ENCODE results near the gene FH. TPM values are rescaled to one million over a fixed set of nuclear protein-coding genes. Genes with fewer than 3 reads are reported as not detected.

FH gene
- total RNA-seq, 1 experiment from 2014 or later = 73.6 TPM

DNA sequence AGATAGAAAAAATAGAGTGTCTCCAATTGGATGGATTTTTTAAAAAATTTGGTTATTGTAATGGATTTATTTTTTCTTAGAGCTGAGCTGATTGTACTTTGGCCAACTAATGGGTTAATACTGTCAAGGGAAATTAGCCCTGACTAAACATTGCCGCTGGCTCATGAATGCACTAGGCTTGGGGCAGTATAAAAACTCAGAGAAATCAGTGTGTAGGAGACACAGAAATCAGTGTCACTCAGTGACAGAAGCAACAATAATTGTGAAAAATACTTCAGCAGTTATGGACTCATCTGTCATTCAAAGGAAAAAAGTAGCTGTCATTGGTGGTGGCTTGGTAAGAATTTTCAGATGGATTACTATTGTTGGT is 12.6 kb upstream of the FH start, which contains the start of gene KMO:
KMO (plus strand) TSS at position 217 of the 370 bp plus-strand sequence; CDS start at position 284, 67 bp downstream.
- CTCF ChIA-PET = no interaction called here
- TF ChIP-seq, protein P1, sequence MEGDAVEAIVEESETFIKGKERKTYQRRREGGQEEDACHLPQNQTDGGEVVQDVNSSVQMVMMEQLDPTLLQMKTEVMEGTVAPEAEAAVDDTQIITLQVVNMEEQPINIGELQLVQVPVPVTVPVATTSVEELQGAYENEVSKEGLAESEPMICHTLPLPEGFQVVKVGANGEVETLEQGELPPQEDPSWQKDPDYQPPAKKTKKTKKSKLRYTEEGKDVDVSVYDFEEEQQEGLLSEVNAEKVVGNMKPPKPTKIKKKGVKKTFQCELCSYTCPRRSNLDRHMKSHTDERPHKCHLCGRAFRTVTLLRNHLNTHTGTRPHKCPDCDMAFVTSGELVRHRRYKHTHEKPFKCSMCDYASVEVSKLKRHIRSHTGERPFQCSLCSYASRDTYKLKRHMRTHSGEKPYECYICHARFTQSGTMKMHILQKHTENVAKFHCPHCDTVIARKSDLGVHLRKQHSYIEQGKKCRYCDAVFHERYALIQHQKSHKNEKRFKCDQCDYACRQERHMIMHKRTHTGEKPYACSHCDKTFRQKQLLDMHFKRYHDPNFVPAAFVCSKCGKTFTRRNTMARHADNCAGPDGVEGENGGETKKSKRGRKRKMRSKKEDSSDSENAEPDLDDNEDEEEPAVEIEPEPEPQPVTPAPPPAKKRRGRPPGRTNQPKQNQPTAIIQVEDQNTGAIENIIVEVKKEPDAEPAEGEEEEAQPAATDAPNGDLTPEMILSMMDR (conservative IDR thresholded peaks at IDR 0.05; ENCODE audit: low read depth, low read length) = no peak
- no peak for TF ChIP-seq EZH2 (IDR thresholded peaks at IDR 0.05; ENCODE audit: borderline replicate concordance, low read depth, low read length, poor library complexity, severe bottlenecking)
- peak; percentile 36 for DNase-seq (ENCODE audit: low spot score)
- Histone ChIP-seq H3K9me3 (ENCODE audit: low read depth, low read length, poor library complexity, severe bottlenecking) (no peaks in the 10 kb centered on the region), H3K4me1 (ENCODE audit: insufficient read depth, low read length, poor library complexity, severe bottlenecking) (peaks cover 17% of the 10 kb centered on the region), H3K4me3 (ENCODE audit: low read depth, low read length, poor library complexity, severe bottlenecking) (peak within 1 kb of the TSS; percentile 48), H3K27me3 (replicated peaks; ENCODE audit: insufficient read depth, low read depth, low read length, poor library complexity) (no peaks in the 10 kb centered on the region), H3K36me3 (ENCODE audit: insufficient read depth, low read length, poor library complexity, severe bottlenecking) (no peaks in the 10 kb centered on the region), H3K27ac (ENCODE audit: low read depth, low read length, poor library complexity, severe bottlenecking) (peak within 1 kb of the TSS; percentile 80)
- POLR2A ChIA-PET (ENCODE audit: low non-redundant PET) = no interaction called here
- intact Hi-C loops (cut with micrococcal nuclease; ENCODE audit: unreplicated experiment) = loop anchor here (5.0 to 10.0 kb wide), 4 partner anchors 75 to 453 kb away; partner anchors contain the start of gene EXO1
- BruUV-seq (replicated peaks) = no TSS peak

- TSS peak; percentile 43 for BruUV-seq (replicated peaks)
- DNase-seq (ENCODE audit: low spot score) = peak; percentile 79
- TF ChIP-seq EZH2 (IDR thresholded peaks at IDR 0.05; ENCODE audit: borderline replicate concordance, low read depth, low read length, poor library complexity, severe bottlenecking) = no peak
- TF ChIP-seq, protein P1 (conservative IDR thresholded peaks at IDR 0.05; ENCODE audit: low read depth, low read length) = peak; percentile 54
- Histone ChIP-seq H3K9me3 (ENCODE audit: low read depth, low read length, poor library complexity, severe bottlenecking) (no peaks in the 10 kb centered on the region), H3K27me3 (replicated peaks; ENCODE audit: insufficient read depth, low read depth, low read length, poor library complexity) (no peaks in the 10 kb centered on the region), H3K36me3 (ENCODE audit: insufficient read depth, low read length, poor library complexity, severe bottlenecking) (no peaks in the 10 kb centered on the region), H3K4me1 (ENCODE audit: insufficient read depth, low read length, poor library complexity, severe bottlenecking) (peaks cover 19% of the 10 kb centered on the region), H3K27ac (ENCODE audit: low read depth, low read length, poor library complexity, severe bottlenecking) (peak overlapping the region; percentile 80), H3K4me3 (ENCODE audit: low read depth, low read length, poor library complexity, severe bottlenecking) (peak overlapping the region; percentile 48)
- CTCF ChIA-PET = no interaction called here
- POLR2A ChIA-PET (ENCODE audit: low non-redundant PET) = no interaction called here
- intact Hi-C loops (cut with micrococcal nuclease; ENCODE audit: unreplicated experiment) = loop anchor here (5.0 to 10.0 kb wide), 4 partner anchors 76 to 453 kb away; partner anchors contain the start of gene EXO1
Measured at GRCh38 chr1:241531195-241532161, 11.9 kb upstream of the FH start.

- ChIA-PET POLR2A (ENCODE audit: low non-redundant PET) (no interaction called here), CTCF (no interaction called here)
- no TSS peak for BruUV-seq (replicated peaks)
- no peak overlapping the region for H3K4me3 ChIP-seq (ENCODE audit: low read depth, low read length, poor library complexity, severe bottlenecking)
- no peak for DNase-seq (ENCODE audit: low spot score)
- intact Hi-C loops (cut with micrococcal nuclease; ENCODE audit: unreplicated experiment) = no loop called here
- H3K4me1 ChIP-seq (ENCODE audit: insufficient read depth, low read length, poor library complexity, severe bottlenecking) = peaks cover 19% of the 10 kb centered on the region
- no peaks in the 10 kb centered on the region for H3K9me3 ChIP-seq (ENCODE audit: low read depth, low read length, poor library complexity, severe bottlenecking)
- no peaks in the 10 kb centered on the region for H3K36me3 ChIP-seq (ENCODE audit: insufficient read depth, low read length, poor library complexity, severe bottlenecking)
- peak overlapping the region; percentile 20 for H3K27ac ChIP-seq (ENCODE audit: low read depth, low read length, poor library complexity, severe bottlenecking)
- no peaks in the 10 kb centered on the region for H3K27me3 ChIP-seq (replicated peaks; ENCODE audit: insufficient read depth, low read depth, low read length, poor library complexity)
- TF ChIP-seq EZH2 (IDR thresholded peaks at IDR 0.05; ENCODE audit: borderline replicate concordance, low read depth, low read length, poor library complexity, severe bottlenecking) = no peak
- TF ChIP-seq, protein P1 (conservative IDR thresholded peaks at IDR 0.05; ENCODE audit: low read depth, low read length) = no peak
Measured at GRCh38 chr1:241527146-241527545, 7.6 kb upstream of the FH start.

Measured in A673 (cell line).